Breast epithelium (tissue), 3 donors: ENCODE measurements around the gene CHMP1B.
A peak's percentile ranks its signal among the peaks of the same experiment; 100 is the strongest.

Experiments
- POLR2A ChIP-seq: fragments of 450-650 bp; IDR thresholded peaks from one replicate; pipeline ENCODE4 v1.6.1; 2016; ENCODE audit warnings: antibody characterized with exemption, mild to moderate bottlenecking, moderate library complexity
- TF ChIP-seq, protein P1 (sequence below), 3 donors: fragments of 450-650 bp; IDR thresholded peaks; one replicate each; pipeline ENCODE4 v1.5.1; 2016 to 2017; ENCODE audit warnings: antibody characterized with exemption in 3 of 3, mild to moderate bottlenecking in 3 of 3, moderate library complexity in 3 of 3

DNA sequence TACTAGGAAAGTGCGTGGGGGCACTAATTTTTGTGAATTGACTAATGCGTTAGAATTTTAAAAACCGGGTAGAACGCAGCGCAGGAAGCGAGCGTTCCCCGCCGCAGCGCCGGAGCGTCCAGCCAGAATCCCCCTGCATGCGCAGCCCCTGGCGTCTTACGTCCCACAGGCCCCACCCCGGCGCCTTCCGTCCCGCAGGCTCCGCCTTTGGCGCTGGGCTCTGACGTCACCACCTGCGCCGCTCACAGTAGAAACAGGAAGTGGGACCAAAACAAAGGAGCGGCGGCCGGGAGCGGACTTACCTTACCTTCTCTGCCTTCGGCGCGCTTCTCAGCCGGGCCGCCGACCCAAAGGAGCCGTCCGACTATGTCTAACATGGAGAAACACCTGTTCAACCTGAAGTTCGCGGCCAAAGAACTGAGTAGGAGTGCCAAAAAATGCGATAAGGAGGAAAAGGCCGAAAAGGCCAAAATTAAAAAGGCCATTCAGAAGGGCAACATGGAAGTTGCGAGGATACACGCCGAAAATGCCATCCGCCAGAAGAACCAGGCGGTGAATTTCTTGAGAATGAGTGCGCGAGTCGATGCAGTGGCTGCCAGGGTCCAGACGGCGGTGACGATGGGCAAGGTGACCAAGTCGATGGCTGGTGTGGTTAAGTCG is at the start of gene CHMP1B:
- TF ChIP-seq, protein P1, sequence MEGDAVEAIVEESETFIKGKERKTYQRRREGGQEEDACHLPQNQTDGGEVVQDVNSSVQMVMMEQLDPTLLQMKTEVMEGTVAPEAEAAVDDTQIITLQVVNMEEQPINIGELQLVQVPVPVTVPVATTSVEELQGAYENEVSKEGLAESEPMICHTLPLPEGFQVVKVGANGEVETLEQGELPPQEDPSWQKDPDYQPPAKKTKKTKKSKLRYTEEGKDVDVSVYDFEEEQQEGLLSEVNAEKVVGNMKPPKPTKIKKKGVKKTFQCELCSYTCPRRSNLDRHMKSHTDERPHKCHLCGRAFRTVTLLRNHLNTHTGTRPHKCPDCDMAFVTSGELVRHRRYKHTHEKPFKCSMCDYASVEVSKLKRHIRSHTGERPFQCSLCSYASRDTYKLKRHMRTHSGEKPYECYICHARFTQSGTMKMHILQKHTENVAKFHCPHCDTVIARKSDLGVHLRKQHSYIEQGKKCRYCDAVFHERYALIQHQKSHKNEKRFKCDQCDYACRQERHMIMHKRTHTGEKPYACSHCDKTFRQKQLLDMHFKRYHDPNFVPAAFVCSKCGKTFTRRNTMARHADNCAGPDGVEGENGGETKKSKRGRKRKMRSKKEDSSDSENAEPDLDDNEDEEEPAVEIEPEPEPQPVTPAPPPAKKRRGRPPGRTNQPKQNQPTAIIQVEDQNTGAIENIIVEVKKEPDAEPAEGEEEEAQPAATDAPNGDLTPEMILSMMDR (IDR thresholded peaks at IDR 0.05) = no peak
- peak; percentile 96 for TF ChIP-seq POLR2A
